HepG2 (cell line): ENCODE data around the gene HMCN2. TPM values are rescaled to one million over a fixed set of nuclear protein-coding genes. Genes with fewer than 3 reads are reported as not detected.

Source experiments
- AHR ChIP-seq: IDR thresholded peaks from 2 replicates; pipeline ENCODE4 v1.6.1; 2018; ENCODE audit warnings: missing genetic modification reagents, missing compliant biosample characterization
- DMAP1 ChIP-seq: IDR thresholded peaks from 2 replicates; pipeline ENCODE4 v1.6.1; 2016
- ELF4 ChIP-seq: sonication (generic); formaldehyde crosslinking; IDR thresholded peaks from 2 replicates; pipeline ENCODE4 v1.5.0; 2020; ENCODE audit warnings: missing genetic modification reagents, mild to moderate bottlenecking, moderate library complexity, borderline replicate concordance
- ESRRA ChIP-seq: sonication (generic); formaldehyde crosslinking; IDR thresholded peaks from 2 replicates; pipeline ENCODE4 v1.5.1; 2020; ENCODE audit warnings: mild to moderate bottlenecking, low read depth, missing genetic modification reagents
- FLYWCH1 ChIP-seq: sonication (generic); formaldehyde crosslinking; IDR thresholded peaks from 2 replicates; pipeline ENCODE4 v1.8.1; 2023; ENCODE audit warnings: mild to moderate bottlenecking, missing genetic modification reagents
- FOSL2 ChIP-seq: sonication (generic); formaldehyde crosslinking; IDR thresholded peaks from 2 replicates; pipeline ENCODE4 v1.4.0; 2020; ENCODE audit warnings: missing genetic modification reagents
- FOXO4 ChIP-seq: sonication (generic); formaldehyde crosslinking; conservative IDR thresholded peaks from 2 replicates; pipeline ENCODE4 v1.8.1; 2023; ENCODE audit warnings: missing genetic modification reagents
- KMT2B ChIP-seq: IDR thresholded peaks from 2 replicates; pipeline ENCODE4 v1.6.1; 2016; ENCODE audit warnings: missing genetic modification reagents, missing compliant biosample characterization
- MATR3 ChIP-seq: sonication (generic); formaldehyde crosslinking; IDR thresholded peaks from 2 replicates; pipeline ENCODE4 v1.4.0; 2020; ENCODE audit warnings: missing genetic modification reagents
- MTA1 ChIP-seq: sonication (generic); formaldehyde crosslinking; IDR thresholded peaks from 2 replicates; pipeline ENCODE4 v1.4.0; 2020; ENCODE audit warnings: missing genetic modification reagents, mild to moderate bottlenecking, borderline replicate concordance
- NONO ChIP-seq, 2 experiments: fragments of 450-650 bp in 1 of 2; sonication (generic) in 1 of 2; formaldehyde crosslinking in 1 of 2; IDR thresholded peaks in 1 of 2; conservative IDR thresholded peaks in 1 of 2; 2 replicates each; pipeline versions ENCODE4 v1.6.1 to v1.8.0; 2017 to 2022; ENCODE audit warnings: mild to moderate bottlenecking in 1 of 2, missing genetic modification reagents in 1 of 2, moderate library complexity in 1 of 2
- POLR2A ChIP-seq, 2 experiments: IDR thresholded peaks; 2 replicates each; pipeline ENCODE4 v1.6.1; 2011; ENCODE audit warnings: low read depth in 2 of 2, low read length in 2 of 2, mild to moderate bottlenecking in 1 of 2, moderate library complexity in 1 of 2; ENCODE audit not compliant: insufficient read depth in 1 of 2
- SIX1 ChIP-seq: sonication (generic); formaldehyde crosslinking; IDR thresholded peaks from 2 replicates; pipeline ENCODE4 v1.4.0; 2020; ENCODE audit warnings: missing genetic modification reagents, borderline replicate concordance
- SSRP1 ChIP-seq: IDR thresholded peaks from 2 replicates; pipeline ENCODE4 v1.6.1; 2016; ENCODE audit warnings: control low read depth
- TOE1 ChIP-seq: sonication (generic); formaldehyde crosslinking; IDR thresholded peaks from 2 replicates; pipeline ENCODE4 v1.4.0; 2020; ENCODE audit warnings: mild to moderate bottlenecking, missing genetic modification reagents
- ZNF138 ChIP-seq: sonication (generic); formaldehyde crosslinking; IDR thresholded peaks from 2 replicates; pipeline ENCODE4 v1.5.0; 2020; ENCODE audit warnings: mild to moderate bottlenecking, low read depth, missing genetic modification reagents
- ZNF20 ChIP-seq: sonication (generic); formaldehyde crosslinking; IDR thresholded peaks from 2 replicates; pipeline ENCODE4 v1.4.0; 2020; ENCODE audit warnings: mild to moderate bottlenecking, moderate library complexity, missing genetic modification reagents
- ZNF337 ChIP-seq: sonication (generic); formaldehyde crosslinking; IDR thresholded peaks from 2 replicates; pipeline ENCODE4 v1.5.1; 2020; ENCODE audit warnings: missing genetic modification reagents, low read depth, mild to moderate bottlenecking, borderline replicate concordance
- ZNF350 ChIP-seq: sonication (generic); formaldehyde crosslinking; IDR thresholded peaks from 2 replicates; pipeline ENCODE4 v1.4.0; 2020; ENCODE audit warnings: mild to moderate bottlenecking, low read depth, missing genetic modification reagents, borderline replicate concordance
- ZNF484 ChIP-seq: sonication (generic); formaldehyde crosslinking; IDR thresholded peaks from 2 replicates; pipeline ENCODE4 v1.5.1; 2020; ENCODE audit warnings: mild to moderate bottlenecking, low read depth, missing genetic modification reagents, borderline replicate concordance
- ZNF572 ChIP-seq: sonication (generic); formaldehyde crosslinking; IDR thresholded peaks from 2 replicates; pipeline ENCODE4 v1.5.1; 2020; ENCODE audit warnings: mild to moderate bottlenecking, missing genetic modification reagents
- ZNF660 ChIP-seq: sonication (generic); formaldehyde crosslinking; IDR thresholded peaks from 2 replicates; pipeline ENCODE4 v1.5.1; 2020; ENCODE audit warnings: mild to moderate bottlenecking, low read depth, missing genetic modification reagents, borderline replicate concordance
- ZNF75D ChIP-seq: sonication (generic); formaldehyde crosslinking; IDR thresholded peaks from 2 replicates; pipeline ENCODE4 v1.8.1; 2023; ENCODE audit warnings: missing genetic modification reagents, mild to moderate bottlenecking, borderline replicate concordance
- polyA plus RNA-seq, 8 experiments: library from polyadenylated mRNA; depleted of rRNA in 3 of 8; stranded (reverse) in 7 of 8; unstranded in 1 of 8; fragments of >200 nt; fragmentation: Illumina TruSeq in 4 of 8; extraction: Trizol in 4 of 8; gene quantifications; 2 replicates each; pipeline versions ENCODE4 v1.2.1 to v1.2.3, GENCODE V29; 2011 to 2016; ENCODE audit warnings: low read depth in 4 of 8, missing spikeins in 1 of 8, mixed read lengths in 1 of 8; ENCODE audit not compliant: insufficient read depth in 1 of 8
- total RNA-seq, 5 experiments: library from RNA; depleted of rRNA; stranded (reverse); fragments of >200 nt; fragmentation: Illumina TruSeq; extraction: Trizol; gene quantifications; 2 replicates each; pipeline ENCODE4 v1.2.3, GENCODE V29; 2016; ENCODE audit warnings: low read depth in 1 of 5
- TF ChIP-seq, protein P1 (sequence below), 2 experiments: sonication (generic) in 1 of 2; formaldehyde crosslinking in 1 of 2; IDR thresholded peaks; 2 replicates each; pipeline versions ENCODE4 v1.6.1 to v1.9.0; 2014 to 2022; ENCODE audit warnings: antibody characterized with exemption in 1 of 2, borderline replicate concordance in 1 of 2, inconsistent platforms in 1 of 2, low read depth in 1 of 2, missing genetic modification reagents in 1 of 2

Gene HMCN2
- total and polyA plus RNA-seq, 2 of the 13 experiments (the other 11 are each of a cell fraction or from before 2014, with no cell fraction given): 0.09 TPM; not detected in 1

DNA sequence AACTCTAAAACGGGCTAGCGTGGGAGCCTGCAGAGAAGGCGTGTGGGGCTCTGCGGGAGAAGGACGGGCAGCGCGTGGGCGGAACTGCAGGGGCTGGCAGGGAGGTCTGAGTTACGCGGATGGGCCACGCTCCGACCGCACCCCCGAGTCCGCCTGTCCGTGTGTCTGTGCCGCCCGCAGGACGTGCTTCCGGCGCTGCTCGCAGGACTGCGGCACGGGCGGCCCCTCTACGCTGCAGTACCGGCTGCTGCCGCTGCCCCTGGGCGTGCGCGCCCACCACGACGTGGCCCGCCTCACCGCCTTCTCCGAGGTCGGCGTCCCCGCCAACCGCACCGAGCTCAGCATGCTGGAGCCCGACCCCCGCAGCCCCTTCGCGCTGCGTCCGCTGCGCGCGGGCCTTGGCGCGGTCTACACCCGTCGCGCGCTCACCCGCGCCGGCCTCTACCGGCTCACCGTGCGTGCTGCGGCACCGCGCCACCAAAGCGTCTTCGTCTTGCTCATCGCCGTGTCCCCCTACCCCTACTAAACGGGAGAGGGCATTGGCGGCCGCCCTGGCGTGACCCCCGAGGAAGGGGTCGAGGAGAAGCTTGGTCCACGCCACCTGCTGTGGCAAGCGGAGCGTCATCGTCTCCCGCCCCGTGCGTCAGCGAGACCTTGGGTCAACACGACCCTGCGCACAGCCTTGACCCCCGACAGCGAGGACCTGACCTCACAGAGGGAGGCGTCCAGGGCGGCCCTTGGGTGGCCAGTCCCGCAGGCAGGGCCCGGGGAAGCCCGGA, 167.8 kb downstream of the HMCN2 start (continued):
- no peak for TF ChIP-seq FOXO4 (CRISPR knock-in tag)
- no peak for TF ChIP-seq MATR3 (CRISPR knock-in tag)
- TF ChIP-seq ZNF20: no peak
- TF ChIP-seq ZNF350 (CRISPR knock-in tag): peak; percentile 74; the same call in 1 of the 2 replicates
- no peak for TF ChIP-seq POLR2A (IDR thresholded peaks at IDR 0.05; ENCODE audit: insufficient read depth in 1 of 2, low read depth in 2 of 2, low read length in 2 of 2)
- TF ChIP-seq NONO (IDR thresholded peaks at IDR 0.05): no peak
- 0 out of 2 replicates have a peak, but pooled peaks have one; percentile 70 for TF ChIP-seq NONO (CRISPR knock-in tag; conservative IDR thresholded peaks at IDR 0.05)
- TF ChIP-seq SIX1 (CRISPR knock-in tag): no peak
- TF ChIP-seq TOE1: no peak
- peak; percentile 37 for TF ChIP-seq ZNF138 (CRISPR knock-in tag)
- no peak for TF ChIP-seq ZNF572 (CRISPR knock-in tag)
- TF ChIP-seq ZNF75D (CRISPR knock-in tag): no peak
- TF ChIP-seq ZNF660 (CRISPR knock-in tag): no peak
- peak; percentile 91; the same call in 1 of the 2 replicates for TF ChIP-seq MTA1 (CRISPR knock-in tag)
- TF ChIP-seq DMAP1 (CRISPR knock-in tag): no peak; the same call in 1 of the 2 replicates
- TF ChIP-seq, protein P1, sequence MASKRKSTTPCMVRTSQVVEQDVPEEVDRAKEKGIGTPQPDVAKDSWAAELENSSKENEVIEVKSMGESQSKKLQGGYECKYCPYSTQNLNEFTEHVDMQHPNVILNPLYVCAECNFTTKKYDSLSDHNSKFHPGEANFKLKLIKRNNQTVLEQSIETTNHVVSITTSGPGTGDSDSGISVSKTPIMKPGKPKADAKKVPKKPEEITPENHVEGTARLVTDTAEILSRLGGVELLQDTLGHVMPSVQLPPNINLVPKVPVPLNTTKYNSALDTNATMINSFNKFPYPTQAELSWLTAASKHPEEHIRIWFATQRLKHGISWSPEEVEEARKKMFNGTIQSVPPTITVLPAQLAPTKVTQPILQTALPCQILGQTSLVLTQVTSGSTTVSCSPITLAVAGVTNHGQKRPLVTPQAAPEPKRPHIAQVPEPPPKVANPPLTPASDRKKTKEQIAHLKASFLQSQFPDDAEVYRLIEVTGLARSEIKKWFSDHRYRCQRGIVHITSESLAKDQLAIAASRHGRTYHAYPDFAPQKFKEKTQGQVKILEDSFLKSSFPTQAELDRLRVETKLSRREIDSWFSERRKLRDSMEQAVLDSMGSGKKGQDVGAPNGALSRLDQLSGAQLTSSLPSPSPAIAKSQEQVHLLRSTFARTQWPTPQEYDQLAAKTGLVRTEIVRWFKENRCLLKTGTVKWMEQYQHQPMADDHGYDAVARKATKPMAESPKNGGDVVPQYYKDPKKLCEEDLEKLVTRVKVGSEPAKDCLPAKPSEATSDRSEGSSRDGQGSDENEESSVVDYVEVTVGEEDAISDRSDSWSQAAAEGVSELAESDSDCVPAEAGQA (IDR thresholded peaks at IDR 0.05; ENCODE audit: low read depth): no peak
- TF ChIP-seq, protein P1 (CRISPR knock-in tag; IDR thresholded peaks at IDR 0.05; ENCODE audit: borderline replicate concordance): no peak
- TF ChIP-seq ELF4 (CRISPR knock-in tag): no peak
- TF ChIP-seq FOSL2 (CRISPR knock-in tag): peak; percentile 62
- TF ChIP-seq ZNF337: no peak
- TF ChIP-seq KMT2B (CRISPR knock-in tag): no peak
- no peak for TF ChIP-seq ZNF484 (CRISPR knock-in tag)
- TF ChIP-seq ESRRA (CRISPR knock-in tag): peak; percentile 48; the same call in 1 of the 2 replicates
- TF ChIP-seq SSRP1: no peak
- no peak for TF ChIP-seq FLYWCH1
- TF ChIP-seq AHR: no peak
